ENCODE results near the gene TNFRSF12A. TPM values are rescaled to one million over a fixed set of nuclear protein-coding genes. Genes with fewer than 3 reads are reported as not detected.
A peak's percentile ranks its signal among the peaks of the same experiment; 100 is the strongest.

Gene TNFRSF12A
- total and polyA plus RNA-seq, 8 donors: 1.8 to 134 (median 51.6) TPM

DNA sequence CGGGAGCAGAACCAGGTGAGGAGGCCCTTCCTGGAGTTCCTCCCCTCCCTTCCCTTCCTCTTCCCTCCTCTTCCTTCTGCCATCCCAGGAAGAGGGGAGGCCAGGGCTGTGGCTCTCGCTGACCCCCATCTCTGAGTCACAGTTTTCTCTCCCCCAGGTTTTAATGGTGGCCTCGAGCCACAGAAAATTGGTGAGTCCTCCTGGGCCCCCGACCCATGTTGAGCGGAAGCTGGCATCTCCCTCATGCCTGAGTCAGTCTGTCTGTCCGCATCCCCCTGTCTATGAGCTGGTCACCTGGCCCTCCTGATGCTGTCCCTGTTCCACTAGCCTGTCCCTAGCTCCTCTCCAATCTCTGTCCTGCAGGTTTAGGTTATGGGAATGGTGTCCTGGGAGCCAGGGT lies 20.2 kb upstream of the TNFRSF12A start:
- no peak overlapping the region for H3K4me3 ChIP-seq
- intact Hi-C loops (cut with DNase I; ENCODE audit: low total_unique reads): no loop called here
- no peak for TF ChIP-seq POLR2A (IDR thresholded peaks at IDR 0.05)

GRCh38 chr16:3000540-3000939 lies 19.6 kb upstream of the TNFRSF12A start:
- intact Hi-C loops (cut with DNase I; ENCODE audit: low total_unique reads): no loop called here
- H3K27ac ChIP-seq: no peak overlapping the region
- H3K4me1 ChIP-seq: peaks cover 4 to 15% (median 12%) of the 10 kb centered on the region in 4 donors
- H3K4me3 ChIP-seq: no peak overlapping the region
- no peak for TF ChIP-seq POLR2A (IDR thresholded peaks at IDR 0.05)
- TF ChIP-seq POLR2AphosphoS5 (IDR thresholded peaks at IDR 0.05): no peak
- TF ChIP-seq, protein P1, sequence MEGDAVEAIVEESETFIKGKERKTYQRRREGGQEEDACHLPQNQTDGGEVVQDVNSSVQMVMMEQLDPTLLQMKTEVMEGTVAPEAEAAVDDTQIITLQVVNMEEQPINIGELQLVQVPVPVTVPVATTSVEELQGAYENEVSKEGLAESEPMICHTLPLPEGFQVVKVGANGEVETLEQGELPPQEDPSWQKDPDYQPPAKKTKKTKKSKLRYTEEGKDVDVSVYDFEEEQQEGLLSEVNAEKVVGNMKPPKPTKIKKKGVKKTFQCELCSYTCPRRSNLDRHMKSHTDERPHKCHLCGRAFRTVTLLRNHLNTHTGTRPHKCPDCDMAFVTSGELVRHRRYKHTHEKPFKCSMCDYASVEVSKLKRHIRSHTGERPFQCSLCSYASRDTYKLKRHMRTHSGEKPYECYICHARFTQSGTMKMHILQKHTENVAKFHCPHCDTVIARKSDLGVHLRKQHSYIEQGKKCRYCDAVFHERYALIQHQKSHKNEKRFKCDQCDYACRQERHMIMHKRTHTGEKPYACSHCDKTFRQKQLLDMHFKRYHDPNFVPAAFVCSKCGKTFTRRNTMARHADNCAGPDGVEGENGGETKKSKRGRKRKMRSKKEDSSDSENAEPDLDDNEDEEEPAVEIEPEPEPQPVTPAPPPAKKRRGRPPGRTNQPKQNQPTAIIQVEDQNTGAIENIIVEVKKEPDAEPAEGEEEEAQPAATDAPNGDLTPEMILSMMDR (IDR thresholded peaks at IDR 0.05): no peak
- TF ChIP-seq EP300 (IDR thresholded peaks at IDR 0.05): no peak
- H3K9me3 ChIP-seq: no peaks in the 10 kb centered on the region
- H3K27me3 ChIP-seq: peaks cover 0 to 69% (median 0%) of the 10 kb centered on the region in 3 donors
- no peak for DNase-seq
- H3K36me3 ChIP-seq: no peaks in the 10 kb centered on the region
- 67 to 89% (median 84%) methylated on average over 4 of the region's 4 CpGs for WGBS, 5 donors

More for the DNA sequence above, 20.2 kb upstream of the TNFRSF12A start:
- H3K27ac ChIP-seq: no peak overlapping the region
- H3K9me3 ChIP-seq: no peaks in the 10 kb centered on the region
- peaks cover 4 to 11% (median 8%) of the 10 kb centered on the region in 4 donors for H3K4me1 ChIP-seq
- 78 to 90% (median 85%) methylated on average over 6 of the region's 6 CpGs for WGBS, 5 donors
- no peaks in the 10 kb centered on the region for H3K36me3 ChIP-seq
- peaks cover 0 to 69% (median 0%) of the 10 kb centered on the region in 3 donors for H3K27me3 ChIP-seq
- DNase-seq: no peak

DNA sequence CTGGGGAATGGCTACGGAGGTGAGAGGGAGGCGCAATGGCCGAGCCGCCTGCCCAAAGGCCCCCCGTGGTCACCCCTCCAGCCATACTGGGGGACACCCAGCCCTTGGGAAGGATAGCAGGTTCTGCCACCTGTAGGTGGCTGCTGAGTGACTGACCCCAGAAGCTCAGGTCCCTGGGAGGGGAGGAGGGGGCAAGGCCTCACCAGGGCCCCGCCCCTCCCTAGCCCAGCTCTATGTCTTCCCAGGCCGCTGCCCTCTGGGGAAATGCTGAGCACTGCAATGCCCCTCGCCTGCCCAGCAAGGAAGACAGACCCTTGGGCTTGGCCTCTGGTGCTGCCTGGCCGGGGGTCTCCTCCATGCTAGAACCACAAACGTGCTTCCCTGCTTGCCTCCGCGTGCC lies 18.9 kb upstream of the TNFRSF12A start:
- DNase-seq: no peak
- no peak overlapping the region for H3K4me3 ChIP-seq
- intact Hi-C loops (cut with DNase I; ENCODE audit: low total_unique reads): no loop called here
- no peaks in the 10 kb centered on the region for H3K9me3 ChIP-seq
- peaks cover 4 to 23% (median 13%) of the 10 kb centered on the region in 4 donors for H3K4me1 ChIP-seq
- TF ChIP-seq POLR2AphosphoS5 (IDR thresholded peaks at IDR 0.05) (no peak), POLR2A (IDR thresholded peaks at IDR 0.05) (no peak), EP300 (IDR thresholded peaks at IDR 0.05) (no peak)
- TF ChIP-seq, protein P1 (IDR thresholded peaks at IDR 0.05): no peak
- H3K27ac ChIP-seq: no peak overlapping the region
- WGBS, 5 donors: 67 to 86% (median 83%) methylated on average over 9 to 12 of the region's 12 CpGs
- H3K36me3 ChIP-seq: no peaks in the 10 kb centered on the region
- peaks cover 0 to 71% (median 4%) of the 10 kb centered on the region in 3 donors for H3K27me3 ChIP-seq

DNA sequence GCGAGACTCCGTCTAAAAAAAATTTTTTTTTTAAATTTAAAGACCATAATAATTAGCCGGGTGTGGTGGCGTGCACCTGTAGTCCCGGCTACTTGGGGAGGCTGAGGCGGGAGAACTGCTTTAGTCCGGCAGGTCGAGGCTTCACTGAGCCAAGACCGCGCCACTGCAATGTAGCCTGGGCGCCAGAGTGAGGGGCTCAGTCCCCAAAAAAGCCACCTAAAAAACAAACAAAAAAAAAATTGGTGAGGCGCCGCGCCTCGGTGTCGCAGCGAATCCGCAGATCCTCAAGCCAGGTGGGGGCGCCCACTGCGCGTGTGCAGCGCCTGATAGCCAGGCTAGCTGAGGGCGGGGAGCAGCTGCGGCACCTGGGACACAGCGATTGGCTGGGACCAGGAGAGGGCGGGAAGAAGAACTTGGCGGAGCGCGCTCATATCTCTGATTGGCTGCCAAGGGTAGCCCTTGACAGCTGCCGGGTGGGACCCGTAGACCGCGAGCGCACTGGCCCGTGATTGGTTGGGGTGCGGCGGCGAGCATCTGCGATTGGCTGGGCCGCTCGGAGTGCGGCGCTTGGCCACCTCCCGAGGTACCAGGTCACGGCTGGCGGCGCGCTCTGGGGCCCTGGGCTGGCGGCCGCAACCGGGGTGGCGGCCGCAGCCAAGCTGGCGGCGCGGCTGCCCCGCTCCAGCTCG lies 16.4 kb upstream of the TNFRSF12A start:
- WGBS, 5 donors: 7 to 15% (median 8%) methylated on average over 27 to 58 of the region's 58 CpGs
- intact Hi-C loops (cut with DNase I; ENCODE audit: low total_unique reads): no loop called here
- peak; percentile 98 to 99 for DNase-seq
- Histone ChIP-seq H3K9me3 (no peaks in the 10 kb centered on the region), H3K36me3 (no peaks in the 10 kb centered on the region), H3K4me1 (peaks cover 21 to 47% (median 33%) of the 10 kb centered on the region in 4 donors), H3K27ac (peak overlapping the region in 2 of 5 donors; percentile 53 to 84), H3K4me3 (peak overlapping the region in 3 of 4 donors; percentile 22 to 43 (median 26)), H3K27me3 (peaks cover 0 to 73% (median 11%) of the 10 kb centered on the region in 3 donors)
- TF ChIP-seq POLR2AphosphoS5 (IDR thresholded peaks at IDR 0.05) (peak; percentile 20 to 86 (median 46)), EP300 (IDR thresholded peaks at IDR 0.05) (no peak), POLR2A (IDR thresholded peaks at IDR 0.05) (no peak)
- TF ChIP-seq, protein P1 (IDR thresholded peaks at IDR 0.05): peak in 4 of 7 experiments; percentile 19 to 76 (median 34)

DNA sequence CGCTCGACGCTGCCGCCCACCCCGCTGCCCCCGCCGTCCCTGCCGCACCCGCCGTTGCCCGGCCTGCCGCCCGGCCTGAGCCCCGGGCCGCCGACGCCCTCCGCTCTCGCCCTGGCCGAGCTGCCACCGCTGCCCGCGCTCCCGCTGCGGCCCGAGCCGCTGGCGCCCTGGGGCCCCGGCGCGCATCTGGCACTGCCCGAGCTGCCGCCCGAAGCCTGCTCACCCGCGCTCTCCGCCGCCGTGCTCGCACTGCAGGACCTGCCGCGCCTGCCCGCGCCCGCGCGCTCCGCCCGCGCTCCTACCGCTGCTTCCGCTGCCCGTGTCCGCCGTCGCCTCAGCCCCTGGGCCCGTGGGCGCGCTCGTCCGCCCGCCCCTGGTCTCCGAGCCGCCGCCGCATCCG lies 15.8 kb upstream of the TNFRSF12A start:
- H3K27ac ChIP-seq: peak overlapping the region in 3 of 5 donors; percentile 45 to 84 (median 82)
- intact Hi-C loops (cut with DNase I; ENCODE audit: low total_unique reads): no loop called here
- H3K4me3 ChIP-seq: peak overlapping the region; percentile 22 to 46 (median 34)

More for the DNA sequence above, 15.8 kb upstream of the TNFRSF12A start:
- DNase-seq: peak in 1 of 2 donors; percentile 62
- peaks cover 0 to 74% (median 17%) of the 10 kb centered on the region in 3 donors for H3K27me3 ChIP-seq
- H3K4me1 ChIP-seq: peaks cover 21 to 53% (median 35%) of the 10 kb centered on the region in 4 donors
- 0 to 2% (median 1%) methylated on average over 4 to 65 of the region's 67 CpGs for WGBS, 5 donors
- H3K9me3 ChIP-seq: no peaks in the 10 kb centered on the region
- no peaks in the 10 kb centered on the region for H3K36me3 ChIP-seq
- TF ChIP-seq, protein P1 (IDR thresholded peaks at IDR 0.05): no peak
- TF ChIP-seq POLR2A (IDR thresholded peaks at IDR 0.05) (no peak), EP300 (IDR thresholded peaks at IDR 0.05) (no peak), POLR2AphosphoS5 (IDR thresholded peaks at IDR 0.05) (no peak)
